Mucosa of rectum (tissue), 2 donors: ENCODE measurements around the gene TWSG1.
"Not testable (repeated sequence)": the region's sequence is repeated elsewhere in the genome, so short reads cannot be mapped to it uniquely, and the experiment has no call there.

Experiments used
- H3K27ac ChIP-seq, 2 donors: one replicate each; pipeline ENCODE4 v1.7.0; 2013; ENCODE audit warnings: inconsistent platforms in 2 of 2, low read depth in 2 of 2, low read length in 2 of 2
- H3K27me3 ChIP-seq, 2 donors: one replicate each; pipeline ENCODE4 v1.7.0; 2013; ENCODE audit warnings: low read length in 2 of 2; ENCODE audit not compliant: control insufficient read depth in 2 of 2, insufficient read depth in 2 of 2
- H3K36me3 ChIP-seq, 2 donors: one replicate each; pipeline ENCODE4 v1.7.0; 2013; ENCODE audit warnings: low read length in 2 of 2; ENCODE audit not compliant: control insufficient read depth in 2 of 2, insufficient read depth in 2 of 2
- H3K4me1 ChIP-seq, 2 donors: one replicate each; pipeline ENCODE4 v1.7.0; 2013; ENCODE audit warnings: low read length in 2 of 2, mild to moderate bottlenecking in 1 of 2; ENCODE audit not compliant: control insufficient read depth in 2 of 2, insufficient read depth in 2 of 2
- H3K4me3 ChIP-seq, 2 donors: one replicate each; pipeline ENCODE4 v1.7.0; 2013; ENCODE audit warnings: low read length in 2 of 2
- H3K9ac ChIP-seq, 2 donors: one replicate each; pipeline ENCODE4 v1.7.0; 2013; ENCODE audit warnings: low read length in 2 of 2, low read depth in 1 of 2, mild to moderate bottlenecking in 1 of 2
- H3K9me3 ChIP-seq, 2 donors: one replicate each; pipeline ENCODE4 v1.7.0; 2013; ENCODE audit warnings: low read length in 2 of 2; ENCODE audit not compliant: control insufficient read depth in 2 of 2
- donor health status: healthy.
- donor health status: Normal muscosa, but diverticular disease.

TWSG1 gene

DNA sequence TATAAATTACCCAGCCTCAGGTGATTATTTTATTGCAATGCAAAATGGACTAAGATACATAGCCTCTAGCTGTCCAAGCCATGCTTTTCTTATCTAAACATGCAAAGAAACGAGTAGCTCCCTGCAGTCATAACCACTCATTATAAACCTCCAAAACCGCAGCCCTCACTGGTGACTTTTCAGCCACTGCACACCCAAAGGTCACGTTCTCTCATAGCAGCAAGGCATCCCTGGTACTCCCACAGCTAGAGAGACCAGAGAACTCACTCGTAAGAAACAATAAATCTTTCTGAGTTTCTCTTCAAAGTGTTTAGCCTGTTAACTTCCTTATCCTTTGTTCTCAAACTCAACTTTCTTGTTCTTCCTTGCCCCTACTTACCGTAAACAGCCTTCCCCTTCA, 112.3 kb downstream of the TWSG1 start:
- no peaks in the 10 kb centered on the region for H3K9me3 ChIP-seq
- no peaks in the 10 kb centered on the region for H3K36me3 ChIP-seq
- no peak overlapping the region for H3K4me3 ChIP-seq
- H3K27me3 ChIP-seq = no peaks in the 10 kb centered on the region
- no peak overlapping the region for H3K9ac ChIP-seq
- H3K27ac ChIP-seq = no peak overlapping the region
- H3K4me1 ChIP-seq = no peaks in the 10 kb centered on the region

DNA sequence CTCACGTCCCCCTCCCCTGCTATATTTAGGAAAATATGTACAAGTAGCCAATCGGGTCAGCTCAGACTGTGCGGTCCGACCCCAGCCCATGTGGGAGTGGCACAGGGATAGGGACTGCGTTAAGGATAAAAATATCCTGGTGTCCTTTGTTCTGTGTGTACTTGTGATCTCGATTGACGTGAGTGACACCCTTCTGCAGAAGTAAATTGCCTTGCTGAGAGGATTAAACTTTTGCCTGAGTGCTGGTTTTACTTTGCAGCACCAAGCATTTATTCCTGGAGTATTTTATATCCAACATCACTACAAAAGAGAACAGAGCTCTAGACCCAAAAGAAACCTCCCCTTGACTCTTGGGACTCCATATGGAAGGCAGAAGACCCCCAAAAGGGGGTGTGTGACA, 112.8 kb downstream of the TWSG1 start:
- Histone ChIP-seq H3K9me3 (no peaks in the 10 kb centered on the region), H3K27ac (no peak overlapping the region), H3K4me3 (no peak overlapping the region), H3K36me3 (no peaks in the 10 kb centered on the region), H3K4me1 (no peaks in the 10 kb centered on the region), H3K9ac (no peak overlapping the region), H3K27me3 (no peaks in the 10 kb centered on the region)

DNA sequence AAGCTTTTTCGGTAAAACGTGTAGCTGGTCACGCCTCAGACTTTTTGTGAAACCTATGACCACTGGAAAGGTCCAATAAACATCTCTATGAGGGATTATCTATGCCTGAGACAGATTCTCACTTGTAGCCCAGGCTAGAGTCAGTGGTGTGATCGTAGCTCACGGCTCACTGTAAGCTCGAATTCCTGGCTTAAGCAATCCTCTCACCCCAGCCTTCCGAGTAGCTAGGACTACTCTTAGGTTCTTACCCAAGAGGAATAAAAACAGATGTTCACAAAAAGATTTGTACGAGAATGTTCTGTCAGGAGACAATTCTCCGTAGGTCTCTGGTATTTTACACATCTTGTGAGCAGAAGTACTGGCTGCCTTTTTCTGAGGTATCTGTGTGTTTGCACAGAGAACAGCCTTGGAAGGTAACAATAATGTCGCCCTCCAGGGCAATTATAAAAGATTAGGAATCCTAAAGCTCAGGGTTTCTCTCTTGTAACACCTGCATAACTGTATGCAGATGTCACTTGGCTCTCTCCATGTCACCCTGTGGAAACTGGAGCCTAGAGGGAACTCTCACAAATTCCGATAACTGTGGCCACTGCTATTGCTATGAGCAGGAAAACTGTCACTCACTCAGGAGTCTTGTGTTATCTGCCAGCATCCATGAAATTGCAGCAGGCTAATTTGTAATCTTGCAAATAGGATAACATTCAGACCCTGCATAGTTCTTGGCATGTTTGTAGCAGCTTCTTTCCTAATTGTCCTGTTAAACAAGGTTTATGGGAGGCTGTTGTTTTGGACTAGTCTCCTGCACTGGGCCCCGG, 115.2 kb downstream of the TWSG1 start:
- Histone ChIP-seq H3K27ac (no peak overlapping the region), H3K9me3 (no peaks in the 10 kb centered on the region), H3K4me3 (no peak overlapping the region), H3K36me3 (no peaks in the 10 kb centered on the region), H3K9ac (no peak overlapping the region), H3K27me3 (no peaks in the 10 kb centered on the region), H3K4me1 (no peaks in the 10 kb centered on the region)

DNA sequence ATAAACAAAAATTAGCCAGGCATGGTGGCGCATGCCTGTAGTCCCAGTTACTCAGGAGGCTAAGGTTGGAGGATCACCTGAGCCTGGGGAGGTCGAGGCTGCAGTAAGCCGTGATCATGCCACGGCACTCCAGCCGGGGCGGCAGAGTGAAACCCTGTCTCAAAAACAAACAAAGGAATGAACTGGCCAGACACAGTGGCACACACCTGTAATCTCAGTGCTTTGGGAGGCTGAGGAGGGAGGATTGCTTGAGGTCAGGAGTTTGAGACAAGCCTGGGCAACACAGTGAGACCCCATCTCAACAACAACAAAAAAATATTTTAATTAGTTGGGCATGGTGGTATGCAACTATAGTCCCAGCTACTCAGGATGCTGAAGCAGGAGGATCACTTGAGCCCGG, 116.3 kb downstream of the TWSG1 start:
- H3K27me3 ChIP-seq, H3K4me3 ChIP-seq, H3K9ac ChIP-seq, H3K27ac ChIP-seq, H3K36me3 ChIP-seq, H3K9me3 ChIP-seq, H3K4me1 ChIP-seq: not testable (repeated sequence)
